GM18502 (cell line): ENCODE data around the gene MEGF6.

ENCODE experiments used
- ATAC-seq: cut with Tn5 transposase; IDR thresholded peaks from one replicate; pipeline ENCODE4 v1.9.1; 2021; ENCODE audit warnings: mild to moderate bottlenecking; ENCODE audit not compliant: unreplicated experiment, poor library complexity

Gene MEGF6

DNA sequence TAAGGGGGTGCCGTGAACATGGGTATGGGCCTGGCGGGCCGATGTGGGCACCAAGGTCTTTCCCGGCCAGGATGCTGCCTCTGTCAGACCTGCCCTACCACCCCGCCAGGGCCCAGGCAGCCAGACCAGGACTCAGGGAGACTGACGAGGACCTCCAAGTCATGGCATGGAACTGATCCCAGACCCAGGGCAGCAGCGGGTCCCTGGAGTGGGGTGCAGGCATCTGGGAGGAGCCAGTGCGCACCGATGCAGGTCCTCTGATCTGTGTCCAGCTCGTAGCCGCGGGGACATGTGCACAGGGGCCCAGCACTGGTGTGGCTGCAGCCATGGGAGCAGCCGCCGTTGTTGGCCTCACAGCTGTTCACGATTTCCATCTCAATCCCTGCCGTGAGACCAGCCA is 100.0 kb downstream of the MEGF6 start:
- ATAC-seq = no peak

DNA sequence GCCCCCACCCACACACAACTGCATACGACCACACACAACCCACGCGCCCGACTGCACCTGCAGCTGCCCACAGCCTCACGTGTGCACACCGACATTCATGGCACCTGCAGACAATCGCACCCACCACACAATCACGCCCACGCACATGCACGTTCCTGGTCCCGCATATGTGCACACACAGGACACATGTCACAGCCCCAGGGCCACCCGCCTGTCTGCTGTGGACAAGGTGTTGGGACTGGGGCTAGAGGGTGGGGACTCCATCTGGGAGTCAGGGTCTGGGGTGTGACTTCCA is 100.4 kb downstream of the MEGF6 start:
- ATAC-seq = no peak

DNA sequence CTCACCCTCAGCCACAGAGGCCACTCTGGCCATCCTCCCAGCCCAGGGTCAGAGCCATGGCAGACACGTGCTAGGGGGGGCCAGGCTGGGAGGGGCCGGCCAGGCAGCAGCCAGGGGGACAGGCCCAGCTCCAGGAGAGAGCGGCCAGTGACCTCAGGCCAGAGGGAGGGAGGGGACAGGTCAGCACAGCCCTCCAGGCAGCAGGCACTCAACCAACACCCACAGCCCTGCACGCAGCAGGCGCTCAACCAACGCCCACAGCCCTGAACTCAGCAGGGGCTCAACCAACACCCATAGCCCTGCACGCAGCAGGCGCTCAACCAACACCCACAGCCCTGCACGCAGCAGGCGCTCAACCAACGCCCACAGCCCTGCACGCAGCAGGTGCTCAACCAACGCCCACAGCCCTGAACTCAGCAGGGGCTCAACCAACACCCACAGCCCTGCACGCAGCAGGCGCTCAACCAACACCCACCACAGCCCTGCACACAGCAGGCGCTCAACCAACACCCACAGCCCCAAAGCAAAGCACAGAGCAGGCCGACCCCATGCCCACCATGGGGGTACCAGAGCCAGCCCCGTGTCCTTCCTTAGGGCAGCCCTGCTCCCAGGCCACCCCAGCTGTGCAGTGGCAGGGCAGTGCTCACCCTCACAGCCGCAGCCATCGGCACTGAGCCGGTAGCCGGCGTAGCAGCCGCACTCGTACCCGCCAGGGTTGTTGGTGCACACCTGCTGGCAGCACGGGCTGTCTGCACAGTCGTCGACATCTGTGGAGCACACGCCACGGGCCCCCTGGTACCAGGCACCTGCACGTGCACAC is 101.0 kb downstream of the MEGF6 start:
- no peak for ATAC-seq

DNA sequence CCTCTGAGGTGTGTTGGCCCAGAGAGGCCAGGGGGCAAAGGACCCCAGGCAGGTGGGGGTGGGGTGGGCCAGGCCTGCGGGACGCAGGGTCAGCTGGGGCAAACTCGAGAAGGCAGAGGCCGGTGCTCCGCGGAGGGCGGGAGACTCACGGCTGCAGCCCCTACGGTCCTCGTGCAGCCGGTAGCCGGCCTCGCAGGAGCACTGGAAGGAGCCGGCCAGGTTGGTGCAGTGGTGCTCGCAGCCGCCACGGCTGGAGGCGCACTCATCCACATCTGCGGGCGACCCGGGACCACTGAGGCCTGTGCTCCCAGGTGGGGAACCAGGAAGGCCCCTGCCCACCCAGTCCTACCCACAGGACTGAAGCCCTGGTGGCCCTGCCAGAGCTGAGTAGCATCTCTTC is 101.6 kb downstream of the MEGF6 start:
- no peak for ATAC-seq

DNA sequence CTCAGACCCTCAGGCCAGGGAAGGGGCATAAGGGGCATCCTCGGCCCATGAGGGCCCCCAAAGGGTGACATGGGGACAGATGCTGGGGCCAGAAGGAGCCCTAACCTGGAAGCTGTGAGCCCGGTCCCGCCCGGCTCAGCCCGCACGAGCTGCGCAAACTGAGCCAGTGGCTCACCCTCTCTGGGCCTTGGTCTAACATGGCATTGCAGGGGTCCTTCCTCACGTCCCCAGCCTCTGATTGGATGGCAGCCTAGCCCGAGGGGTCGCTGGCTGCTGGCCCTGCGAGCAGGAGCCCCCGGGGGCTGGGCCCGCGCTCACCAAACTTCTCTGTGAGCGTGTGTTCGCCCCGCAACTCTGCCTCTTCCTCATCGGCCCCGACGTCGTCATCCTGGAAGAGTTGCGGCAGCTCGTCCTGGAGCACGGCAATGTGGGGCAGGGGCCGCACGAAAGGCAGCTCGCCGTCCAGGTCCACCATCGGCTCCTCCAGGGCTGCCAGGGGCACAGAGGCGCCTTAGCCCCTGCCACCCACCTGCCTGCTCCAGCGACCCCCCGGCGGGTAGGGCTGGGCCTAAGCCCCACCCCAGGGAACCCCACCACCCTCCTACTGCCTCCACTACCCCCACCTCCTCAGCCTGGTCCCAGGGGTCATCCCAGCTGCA is 102.4 kb downstream of the MEGF6 start:
- no peak for ATAC-seq

DNA sequence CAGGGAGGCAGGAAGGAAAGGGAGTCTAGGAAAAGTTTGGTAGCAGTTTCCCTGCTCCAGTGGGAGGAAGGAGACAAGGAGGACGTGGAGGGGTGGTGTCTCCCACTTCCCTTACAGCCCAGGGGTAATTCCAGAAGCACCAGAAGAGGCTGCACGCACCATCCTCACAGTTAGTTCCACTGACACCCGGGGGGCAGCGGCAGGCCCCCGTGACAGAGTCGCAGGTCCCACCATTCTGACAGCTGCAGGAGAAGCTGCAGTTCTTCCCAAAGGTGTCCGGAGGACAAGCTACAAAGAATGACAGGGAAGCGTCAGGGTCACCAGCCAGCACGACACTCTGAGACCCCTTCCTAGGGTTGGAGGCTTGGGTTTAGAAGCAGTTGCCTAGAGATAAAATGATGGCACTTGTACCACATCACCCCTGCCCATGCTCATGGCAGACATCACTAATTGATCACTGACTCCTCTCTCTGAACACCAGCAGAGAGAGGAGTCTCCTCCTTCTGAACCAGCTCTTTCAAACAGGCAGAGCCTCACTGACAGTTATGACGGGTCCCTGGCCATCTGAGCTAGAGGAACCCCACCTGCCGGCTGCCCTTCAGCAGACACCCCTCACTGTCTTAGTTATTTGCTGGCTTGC is 103.6 kb downstream of the MEGF6 start:
- ATAC-seq = no peak

DNA sequence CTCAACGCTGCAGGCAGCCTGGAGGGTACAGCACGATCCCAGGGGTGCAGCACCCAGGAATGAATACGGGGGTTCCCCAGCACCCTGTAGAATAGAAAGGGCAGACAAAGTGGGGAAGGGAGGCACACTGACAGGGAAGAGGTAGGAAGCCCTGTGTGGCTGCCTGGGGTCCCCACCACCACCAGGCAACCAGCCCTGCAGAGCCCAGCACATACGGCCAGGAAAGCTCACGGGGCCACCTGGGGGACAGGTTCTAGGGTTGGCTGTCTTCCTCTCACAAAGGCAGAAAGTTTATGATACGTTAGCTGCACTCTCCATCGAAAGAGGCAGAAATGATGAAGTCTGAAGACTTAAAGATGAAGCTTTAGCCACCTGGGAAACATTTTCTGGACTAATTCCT is 104.4 kb downstream of the MEGF6 start:
- ATAC-seq = no peak

DNA sequence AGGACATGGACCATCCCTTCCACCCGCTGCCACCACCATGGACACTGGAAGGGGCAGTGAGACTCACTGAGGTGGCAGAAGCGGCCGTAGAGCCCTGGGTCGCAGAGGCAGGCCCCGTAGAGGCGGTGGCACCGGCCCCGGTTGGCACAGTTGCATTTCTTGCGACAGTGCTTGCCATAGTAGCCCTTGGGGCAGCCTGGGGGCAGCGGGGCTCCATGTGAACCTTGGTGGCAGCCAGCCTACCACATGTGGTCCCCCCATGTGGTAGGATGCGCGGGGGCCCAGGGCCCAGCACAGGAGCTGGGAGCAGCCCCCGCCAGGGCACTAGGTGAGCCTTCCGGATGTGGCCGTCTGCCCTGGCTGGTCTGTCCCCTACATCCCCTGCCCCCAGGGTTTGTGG is 105.3 kb downstream of the MEGF6 start:
- ATAC-seq = no peak

DNA sequence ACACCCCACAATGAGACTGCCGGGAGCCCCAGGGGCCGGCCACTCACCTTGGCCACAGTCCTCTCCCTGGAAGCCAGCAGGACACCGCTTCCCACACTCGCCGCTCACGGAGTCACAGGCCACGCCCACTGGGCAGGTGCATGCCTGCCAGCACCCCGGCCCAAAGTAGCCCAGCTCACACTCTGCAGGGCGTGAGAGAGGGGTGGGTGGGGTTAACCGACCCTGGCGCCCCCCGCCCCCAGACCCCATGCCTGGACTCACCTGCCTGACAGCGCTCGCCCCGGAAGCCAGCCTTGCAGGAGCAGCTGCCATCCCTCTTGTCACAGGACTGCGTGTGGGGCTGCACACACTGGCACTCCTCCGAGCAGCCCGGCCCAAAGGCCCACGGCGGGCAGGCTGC is 106.1 kb downstream of the MEGF6 start:
- ATAC-seq = no peak

DNA sequence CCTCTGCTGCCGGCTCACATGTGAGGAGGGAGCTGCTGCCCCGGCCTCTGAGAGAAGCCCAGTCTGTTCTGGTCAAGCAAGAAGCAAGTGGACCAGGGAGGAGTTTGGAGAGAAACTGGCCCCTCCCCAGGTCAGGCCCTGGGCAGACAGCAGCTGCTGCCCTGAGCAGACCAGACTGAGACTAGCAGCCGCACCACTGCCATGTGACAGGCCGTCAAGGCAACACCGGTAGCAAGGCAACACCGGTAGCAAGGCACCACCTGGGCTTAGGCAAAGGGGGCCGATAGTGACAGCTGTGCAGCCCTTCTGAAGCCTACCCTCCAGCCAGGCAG is 106.5 kb downstream of the MEGF6 start:
- no peak for ATAC-seq

DNA sequence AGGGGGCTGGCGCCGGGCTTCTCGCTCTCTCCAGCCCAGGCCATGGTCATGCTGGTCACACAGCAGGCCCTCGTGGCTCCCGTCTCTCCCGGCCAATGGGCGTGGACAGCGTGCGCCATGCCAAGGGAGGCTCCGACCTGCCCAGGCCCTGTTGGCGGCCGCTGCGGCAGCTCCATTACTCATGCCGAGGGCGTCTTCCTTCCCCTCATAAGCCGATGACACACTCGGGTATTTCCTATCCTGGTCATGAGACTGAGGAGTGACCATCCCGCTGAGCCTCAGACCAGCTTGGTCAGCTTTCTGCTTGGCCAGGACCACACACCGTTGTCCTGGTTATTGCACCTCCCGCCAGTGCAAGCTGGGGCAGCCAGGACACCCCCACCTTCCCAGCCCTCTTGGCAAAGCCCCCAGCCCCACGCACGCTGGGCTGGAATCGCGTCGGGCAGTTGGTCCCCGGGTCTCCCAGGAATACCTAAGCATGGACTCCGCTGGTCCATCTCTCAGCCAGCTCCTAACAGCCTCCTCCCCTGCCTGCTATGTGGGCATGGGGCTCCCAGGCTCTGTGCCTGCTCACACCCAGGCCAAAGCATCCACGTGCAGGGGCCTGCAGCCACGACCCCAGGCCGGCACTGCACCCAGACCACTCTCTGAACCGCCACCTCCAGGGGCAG is 107.0 kb downstream of the MEGF6 start:
- ATAC-seq = no peak

DNA sequence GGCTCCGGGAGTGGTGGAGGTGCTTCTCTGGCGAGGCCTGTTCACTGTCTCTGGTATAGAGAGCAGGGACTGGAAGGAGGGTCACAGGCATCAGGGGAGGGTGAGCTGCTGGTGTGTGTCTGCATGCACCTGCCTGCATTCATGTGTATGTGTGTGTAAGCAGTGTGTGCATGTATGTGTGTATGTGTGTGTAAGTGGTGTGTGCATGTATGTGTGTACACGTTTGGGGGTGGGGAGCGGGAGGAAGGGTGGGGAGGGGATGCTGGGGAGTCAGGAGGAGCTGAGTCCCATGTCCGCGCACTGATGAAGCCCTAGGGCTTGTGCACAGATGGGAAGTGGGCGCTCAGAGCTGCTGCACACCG is 107.8 kb downstream of the MEGF6 start:
- no peak for ATAC-seq

DNA sequence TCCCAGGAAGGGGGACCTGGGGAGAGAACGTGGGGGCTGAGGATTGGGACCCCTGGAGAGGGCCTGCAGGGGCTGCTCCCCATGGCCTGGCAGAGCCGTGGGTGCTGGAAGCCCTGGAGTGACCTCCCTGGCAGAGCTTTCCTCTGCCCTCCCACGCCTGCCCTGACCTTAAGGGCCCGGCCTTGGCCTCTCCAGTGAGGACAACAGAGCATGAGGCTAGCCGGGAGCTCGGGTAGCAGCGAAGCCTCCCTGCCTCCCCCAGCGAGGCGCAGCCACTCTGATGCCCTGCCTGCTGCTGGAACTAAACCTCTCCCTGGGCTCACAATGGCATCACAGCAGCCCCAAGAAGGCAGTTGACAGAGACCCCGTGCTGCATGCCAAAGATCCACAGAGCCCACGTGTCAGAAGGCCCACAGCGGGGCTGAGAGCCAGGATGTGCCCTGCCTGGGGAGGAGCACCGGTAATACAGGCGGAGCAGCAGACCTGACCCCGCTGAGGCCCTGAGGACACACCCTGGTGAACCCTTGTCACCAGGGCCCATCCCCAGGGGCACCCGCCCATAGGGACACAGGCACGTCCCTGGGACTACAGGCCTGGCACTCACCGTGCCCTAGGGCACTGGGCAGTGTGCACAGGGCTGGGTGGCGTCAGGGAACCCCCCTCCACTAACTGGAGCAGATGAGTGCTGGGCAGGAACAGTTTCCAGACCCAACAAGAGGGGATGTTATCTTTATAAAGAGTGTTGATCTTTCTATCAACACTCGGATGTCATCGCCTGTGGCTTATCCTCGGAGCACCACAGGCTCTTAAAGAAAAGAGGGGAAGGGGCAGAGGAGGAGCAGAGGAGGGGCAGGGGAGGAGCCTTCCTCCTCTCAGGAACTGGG is 108.4 kb downstream of the MEGF6 start:
- no peak for ATAC-seq

DNA sequence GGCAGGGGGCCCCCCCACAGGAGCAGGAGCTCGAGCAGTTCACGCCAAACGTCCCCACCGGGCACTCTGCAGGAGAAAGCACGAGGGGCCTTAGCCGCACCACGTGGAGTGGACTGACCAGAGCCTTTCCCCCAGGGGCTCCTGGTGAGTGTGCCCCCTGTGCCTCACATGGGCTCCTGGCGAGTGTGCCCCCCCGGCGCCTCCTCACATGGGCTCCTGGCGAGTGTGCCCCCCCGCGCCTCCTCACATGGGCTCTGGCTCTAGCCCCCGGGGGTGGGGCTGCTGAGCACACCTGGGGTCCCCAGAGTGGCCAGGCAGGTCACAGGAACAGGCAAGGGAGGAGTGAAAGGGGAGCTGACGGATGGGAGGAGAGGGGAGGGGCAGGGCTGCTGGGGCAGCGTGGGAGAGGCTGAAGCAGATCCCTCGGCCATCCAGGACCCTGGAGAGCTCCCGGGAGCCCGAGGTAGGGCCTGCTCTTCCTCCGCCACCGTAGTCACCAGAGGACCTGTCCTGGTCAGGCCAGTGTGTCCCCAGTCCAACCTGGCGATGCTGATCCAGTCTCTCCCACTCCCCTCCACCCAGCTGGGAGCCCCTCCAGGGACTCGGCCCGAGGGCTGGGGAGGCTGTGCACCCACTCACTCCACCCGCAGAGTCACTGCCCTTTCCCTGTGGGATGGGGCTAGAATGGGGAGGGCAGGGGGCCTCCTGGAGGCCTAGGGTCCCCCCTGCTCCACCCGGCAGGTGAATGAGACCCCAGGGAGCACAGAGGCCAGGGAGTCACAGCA is 109.3 kb downstream of the MEGF6 start:
- no peak for ATAC-seq

DNA sequence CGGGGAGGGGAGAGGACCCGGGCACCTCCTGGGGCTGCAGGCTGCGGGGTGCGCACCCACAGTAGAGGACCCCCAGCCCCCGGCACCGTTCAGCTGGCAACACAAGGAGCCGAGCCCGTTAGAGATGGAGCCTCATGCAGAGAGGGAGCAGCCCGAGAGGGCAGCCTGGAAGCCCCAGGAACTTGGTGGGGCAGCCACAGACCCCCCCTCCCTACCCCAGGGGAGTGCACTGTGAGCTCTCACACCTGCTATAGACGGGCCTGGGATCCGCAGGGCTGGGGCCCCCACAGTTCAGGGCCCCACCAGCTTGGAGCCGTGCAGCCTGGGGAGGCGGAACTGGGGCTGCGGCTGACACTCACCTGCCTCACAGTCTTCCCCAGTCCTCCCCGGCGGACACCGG is 109.9 kb downstream of the MEGF6 start:
- no peak for ATAC-seq

DNA sequence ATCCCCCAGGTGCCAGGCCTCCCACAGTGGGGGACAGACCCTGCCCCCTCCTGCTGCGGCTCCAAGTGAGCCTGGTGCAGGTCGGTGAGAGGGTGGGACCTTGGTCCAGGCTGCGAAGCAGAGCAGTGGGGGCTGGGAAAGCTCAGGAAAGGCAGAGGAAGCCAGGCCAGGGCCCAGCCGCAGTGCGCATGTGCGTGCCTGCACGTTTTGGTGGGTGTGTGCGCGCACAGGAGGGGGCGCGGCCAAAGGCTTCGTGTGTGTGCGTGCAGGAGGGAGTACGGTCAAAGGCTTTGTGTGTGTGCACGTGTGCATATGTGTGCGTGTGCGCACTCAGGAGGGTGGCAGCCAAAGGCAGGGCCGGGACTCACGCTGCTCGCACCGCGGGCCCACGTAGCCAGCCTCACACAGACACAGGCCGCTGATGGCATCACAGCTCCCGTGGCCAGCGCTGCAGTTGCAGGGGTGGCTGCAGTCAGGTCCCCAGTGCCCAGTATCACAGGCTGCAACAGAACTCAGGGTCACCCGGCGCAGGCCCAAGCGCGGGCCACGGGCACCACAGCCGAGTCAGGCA is 111.0 kb downstream of the MEGF6 start:
- ATAC-seq = no peak

DNA sequence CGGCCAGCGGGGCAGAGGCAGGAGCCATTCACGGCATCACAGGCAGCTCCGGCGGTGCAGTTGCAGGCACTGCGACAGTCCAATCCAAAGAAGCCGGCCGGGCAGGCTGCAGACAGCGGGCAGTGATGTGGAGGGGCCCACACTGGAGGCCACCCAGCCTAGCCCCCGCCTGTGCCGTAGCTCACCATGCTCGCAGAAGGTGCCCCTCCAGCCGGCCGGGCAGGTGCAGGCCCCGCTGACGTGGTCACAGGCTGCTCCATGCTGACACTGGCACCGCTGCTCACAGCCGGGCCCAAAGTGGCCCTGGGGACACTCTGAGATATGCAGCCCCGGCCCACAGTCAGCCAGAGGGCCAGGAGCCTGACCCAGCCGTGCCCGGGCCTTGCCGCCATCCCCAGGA is 111.7 kb downstream of the MEGF6 start:
- no peak for ATAC-seq

DNA sequence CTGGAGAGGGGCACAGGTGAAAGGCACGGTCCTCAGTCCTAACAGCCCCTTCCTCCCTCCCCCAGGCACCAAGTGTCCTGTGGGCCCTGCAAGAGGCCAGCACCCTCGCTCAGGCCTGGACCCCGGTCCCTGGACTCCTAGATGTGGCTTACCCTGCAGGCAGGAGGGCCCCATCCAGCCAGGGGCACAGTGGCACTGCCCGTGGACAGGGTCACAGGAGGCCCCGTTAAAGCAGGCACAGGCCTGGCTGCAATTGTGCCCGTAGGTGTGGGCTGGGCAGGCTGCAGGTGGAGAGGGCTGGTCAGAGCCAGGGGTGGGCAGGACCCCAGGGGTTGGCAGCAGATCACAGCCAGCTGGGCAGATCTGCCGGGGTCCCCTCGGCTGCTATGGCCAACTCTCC is 112.3 kb downstream of the MEGF6 start:
- ATAC-seq = no peak

DNA sequence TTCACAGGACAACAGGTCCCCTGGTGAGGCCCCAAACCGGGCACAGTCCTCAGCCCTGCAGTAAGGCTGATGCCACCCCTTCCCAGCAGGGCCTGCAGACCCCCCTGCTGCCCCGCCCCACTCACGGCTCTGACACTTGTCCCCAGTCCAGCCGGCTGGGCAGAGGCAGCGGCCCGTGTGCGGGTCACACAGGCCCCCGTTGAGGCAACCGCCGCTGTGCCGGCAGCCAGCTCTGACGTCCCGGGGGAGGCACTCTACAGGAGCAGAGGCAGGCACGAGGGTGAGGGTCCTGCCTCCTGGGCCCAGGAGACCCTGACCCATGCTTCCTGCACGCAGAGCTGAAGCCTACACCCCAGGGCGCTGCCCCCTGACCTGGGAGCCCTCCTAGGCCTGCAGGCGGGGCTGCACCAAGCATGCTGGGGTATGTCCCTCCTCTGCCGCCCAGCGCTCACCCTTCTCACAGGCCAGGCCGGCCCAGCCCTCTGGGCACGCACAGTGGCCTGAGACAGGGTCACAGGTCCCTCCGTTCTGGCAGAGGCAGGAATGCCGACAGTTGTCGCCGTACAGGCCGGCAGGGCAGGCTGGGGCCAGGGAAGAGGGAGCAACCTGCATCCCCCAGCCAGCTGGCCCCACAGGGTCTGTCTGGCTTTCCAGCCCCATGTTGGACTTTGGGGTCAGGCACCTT is 112.9 kb downstream of the MEGF6 start:
- no peak for ATAC-seq
